Gastroesophageal sphincter (tissue), 4 donors: Measurements from ENCODE around the gene TNKS2. TPM values are rescaled to one million over a fixed set of nuclear protein-coding genes. Genes with fewer than 3 reads are reported as not detected.

Experiments
- ATAC-seq: fragments of 150-250 bp; one replicate; pipeline ENCODE4 v1.9.1; 2016; ENCODE audit warnings: mild to moderate bottlenecking, moderate library complexity
- H3K27ac ChIP-seq, 4 donors: fragments of 200-600 bp; sonication (generic) in 3 of 4; 1 replicate in 3 of 4; 2 replicates in 1 of 4; pipeline ENCODE4 v1.5.1; 2016 to 2019
- H3K27me3 ChIP-seq: fragments of 200-600 bp; sonication (generic); one replicate; pipeline ENCODE4 v1.5.1; 2019
- H3K36me3 ChIP-seq, 2 donors: fragments of 200-600 bp; sonication (generic); one replicate each; pipeline ENCODE4 v1.5.1; 2019; ENCODE audit warnings: control low read depth in 1 of 2
- H3K4me1 ChIP-seq, 3 donors: fragments of 200-600 bp; sonication (generic); 1 replicate in 2 of 3; 2 replicates in 1 of 3; pipeline ENCODE4 v1.5.1; 2016 to 2019; ENCODE audit warnings: control low read depth in 2 of 3
- H3K4me3 ChIP-seq, 2 donors: fragments of 200-600 bp; sonication (generic); one replicate each; pipeline ENCODE4 v1.5.1; 2019; ENCODE audit warnings: mild to moderate bottlenecking in 1 of 2, moderate library complexity in 1 of 2
- H3K9me3 ChIP-seq, 3 donors: fragments of 200-600 bp; sonication (generic); one replicate each; pipeline ENCODE4 v1.5.1; 2017 to 2019; ENCODE audit warnings: control low read depth in 2 of 3
- EP300 ChIP-seq: sonication (generic); formaldehyde crosslinking; IDR thresholded peaks from one replicate; pipeline ENCODE4 v1.6.1; 2017; ENCODE audit warnings: antibody characterized with exemption, mild to moderate bottlenecking
- POLR2A ChIP-seq, 2 donors: fragments of 450-650 bp; IDR thresholded peaks; one replicate each; pipeline ENCODE4 v1.6.1; 2017; ENCODE audit warnings: antibody characterized with exemption in 2 of 2, mild to moderate bottlenecking in 2 of 2, moderate library complexity in 1 of 2
- POLR2AphosphoS5 ChIP-seq: sonication (generic); formaldehyde crosslinking; IDR thresholded peaks from one replicate; pipeline ENCODE4 v1.6.1; 2017; ENCODE audit warnings: antibody characterized with exemption
- WGBS, 2 donors: methylation state at CpG; one replicate each; pipeline ENCODE4 v1.1.5; 2018; ENCODE audit warnings: low coverage in 1 of 2; 5-methylcytosine and 5-hydroxymethylcytosine counted together
- total RNA-seq, 4 donors: library from RNA; depleted of rRNA; stranded (reverse); fragments of >200 nt; gene quantifications; one replicate each; pipeline ENCODE4 v1.1.0, GENCODE V29; 2016
- TF ChIP-seq, protein P1 (sequence below), 4 experiments: fragments of 200-600 bp in 2 of 4; fragments of 450-650 bp in 2 of 4; sonication (generic) in 1 of 4; IDR thresholded peaks; one replicate each; pipeline ENCODE4 v1.5.1; 2017 to 2019; ENCODE audit warnings: antibody characterized with exemption in 4 of 4, mild to moderate bottlenecking in 2 of 4, moderate library complexity in 2 of 4

The TNKS2 gene
- total RNA-seq, 4 donors from 2014 or later: 40.6 to 49.7 (median 45.6) TPM

DNA sequence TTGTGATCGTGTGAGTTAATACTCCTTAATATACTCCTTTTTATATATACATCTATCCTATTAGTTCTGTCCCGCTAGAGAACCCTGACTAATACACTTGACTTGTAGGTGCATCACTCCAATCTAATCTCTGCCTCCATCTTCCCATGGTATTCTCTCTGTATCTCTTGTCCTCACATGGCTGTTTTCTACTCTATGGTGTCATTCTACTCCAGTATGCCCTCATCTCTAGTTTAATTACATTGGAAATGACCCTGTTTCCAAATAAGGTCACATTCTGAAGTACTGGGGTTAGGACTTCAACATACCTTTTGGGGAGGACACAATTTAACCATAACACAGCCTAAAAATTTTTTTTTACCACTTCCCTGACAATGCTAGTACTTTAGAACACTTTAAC is 25.8 kb upstream of the TNKS2 start:
- 79 to 86% methylated on average over 1 to 2 of the region's 2 CpGs for WGBS, 2 donors
- ATAC-seq: no peak
- Histone ChIP-seq H3K27ac (no peak overlapping the region), H3K4me1 (no peaks in the 10 kb centered on the region), H3K4me3 (no peak overlapping the region), H3K27me3 (peaks cover 12% of the 10 kb centered on the region), H3K9me3 (no peaks in the 10 kb centered on the region), H3K36me3 (no peaks in the 10 kb centered on the region)
- TF ChIP-seq, protein P1, sequence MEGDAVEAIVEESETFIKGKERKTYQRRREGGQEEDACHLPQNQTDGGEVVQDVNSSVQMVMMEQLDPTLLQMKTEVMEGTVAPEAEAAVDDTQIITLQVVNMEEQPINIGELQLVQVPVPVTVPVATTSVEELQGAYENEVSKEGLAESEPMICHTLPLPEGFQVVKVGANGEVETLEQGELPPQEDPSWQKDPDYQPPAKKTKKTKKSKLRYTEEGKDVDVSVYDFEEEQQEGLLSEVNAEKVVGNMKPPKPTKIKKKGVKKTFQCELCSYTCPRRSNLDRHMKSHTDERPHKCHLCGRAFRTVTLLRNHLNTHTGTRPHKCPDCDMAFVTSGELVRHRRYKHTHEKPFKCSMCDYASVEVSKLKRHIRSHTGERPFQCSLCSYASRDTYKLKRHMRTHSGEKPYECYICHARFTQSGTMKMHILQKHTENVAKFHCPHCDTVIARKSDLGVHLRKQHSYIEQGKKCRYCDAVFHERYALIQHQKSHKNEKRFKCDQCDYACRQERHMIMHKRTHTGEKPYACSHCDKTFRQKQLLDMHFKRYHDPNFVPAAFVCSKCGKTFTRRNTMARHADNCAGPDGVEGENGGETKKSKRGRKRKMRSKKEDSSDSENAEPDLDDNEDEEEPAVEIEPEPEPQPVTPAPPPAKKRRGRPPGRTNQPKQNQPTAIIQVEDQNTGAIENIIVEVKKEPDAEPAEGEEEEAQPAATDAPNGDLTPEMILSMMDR (IDR thresholded peaks at IDR 0.05): no peak

DNA sequence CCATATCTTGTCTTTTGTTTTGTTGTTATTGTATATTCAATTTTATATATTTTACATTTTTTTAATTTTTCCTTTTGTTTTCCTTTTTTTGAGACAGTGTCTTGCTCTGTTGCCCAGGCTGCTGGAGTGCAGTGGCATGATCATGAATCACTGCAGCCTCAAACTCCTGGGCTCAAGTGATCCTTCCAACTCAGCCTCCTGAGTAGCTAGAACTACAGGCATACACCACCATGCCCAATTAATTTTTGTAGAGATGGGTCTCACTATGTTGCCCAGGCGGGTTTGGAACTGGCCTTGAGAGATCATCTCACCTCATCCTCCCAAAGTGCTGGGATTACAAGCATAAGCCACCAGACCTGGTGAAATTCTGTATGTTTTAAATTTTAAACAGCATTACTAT is 25.4 kb upstream of the TNKS2 start:
- no peak for ATAC-seq
- no peaks in the 10 kb centered on the region for H3K9me3 ChIP-seq
- no peak overlapping the region for H3K4me3 ChIP-seq
- H3K36me3 ChIP-seq: no peaks in the 10 kb centered on the region
- no peak for TF ChIP-seq POLR2A (IDR thresholded peaks at IDR 0.05)
- TF ChIP-seq, protein P1 (IDR thresholded peaks at IDR 0.05): no peak
- TF ChIP-seq POLR2AphosphoS5: no peak
- TF ChIP-seq EP300: no peak
- H3K4me1 ChIP-seq: no peaks in the 10 kb centered on the region
- WGBS, 2 donors: 67% methylated on average over 1 of the region's 1 CpG; no CpG with 5 or more reads in 1 of the 2 donors
- peaks cover 12% of the 10 kb centered on the region for H3K27me3 ChIP-seq
- H3K27ac ChIP-seq: no peak overlapping the region

DNA sequence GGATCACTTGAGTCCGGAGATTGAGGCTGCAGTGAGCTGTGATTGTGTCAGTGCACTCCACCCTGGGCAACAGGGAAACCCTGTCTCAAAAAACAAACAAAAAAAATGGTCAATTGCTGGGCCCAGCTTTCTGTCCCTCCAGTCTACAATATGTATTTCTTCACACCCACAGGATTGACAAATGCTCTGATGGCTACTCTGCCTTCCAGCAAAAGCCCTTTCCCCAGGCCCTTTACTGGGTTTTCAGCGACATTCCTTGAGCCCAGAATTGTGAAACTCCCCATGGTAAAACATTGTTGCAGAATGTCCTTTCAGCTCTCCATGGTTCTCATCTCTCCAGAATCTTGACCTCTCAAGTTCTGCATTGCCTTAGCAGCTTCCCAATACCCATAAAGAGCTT is 23.7 kb upstream of the TNKS2 start:
- Histone ChIP-seq H3K27ac (no peak overlapping the region), H3K9me3 (no peaks in the 10 kb centered on the region), H3K36me3 (no peaks in the 10 kb centered on the region), H3K27me3 (peaks cover 16% of the 10 kb centered on the region), H3K4me1 (no peaks in the 10 kb centered on the region), H3K4me3 (no peak overlapping the region)
- no peak for ATAC-seq
- TF ChIP-seq POLR2AphosphoS5 (no peak), POLR2A (IDR thresholded peaks at IDR 0.05) (no peak)
- TF ChIP-seq, protein P1 (IDR thresholded peaks at IDR 0.05): no peak
- WGBS, 2 donors: 74 to 93% methylated on average over 2 of the region's 2 CpGs

DNA sequence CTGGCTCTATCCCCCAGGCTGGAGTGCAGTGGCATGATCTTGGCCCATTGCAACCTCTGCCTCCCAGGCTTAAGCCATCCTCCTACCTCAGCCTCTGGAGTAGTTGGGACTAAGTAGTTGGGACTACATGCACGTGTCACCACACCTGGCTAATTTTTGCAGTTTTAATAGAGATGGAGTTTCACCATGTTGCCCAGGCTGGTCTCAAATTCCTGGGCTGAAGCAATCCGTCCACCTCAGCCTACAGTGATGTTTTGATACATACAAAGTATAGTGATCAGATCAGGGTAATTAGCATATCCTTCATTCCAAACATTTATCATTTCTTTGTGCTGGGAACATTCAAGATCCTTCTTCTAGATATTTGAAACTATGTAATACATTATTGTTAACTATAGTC is 22.5 kb upstream of the TNKS2 start:
- no peak overlapping the region for H3K4me3 ChIP-seq
- 75 to 89% methylated on average over 2 of the region's 2 CpGs for WGBS, 2 donors
- H3K36me3 ChIP-seq: no peaks in the 10 kb centered on the region
- H3K4me1 ChIP-seq: no peaks in the 10 kb centered on the region
- H3K9me3 ChIP-seq: no peaks in the 10 kb centered on the region
- TF ChIP-seq, protein P1 (IDR thresholded peaks at IDR 0.05): no peak
- TF ChIP-seq POLR2AphosphoS5 (no peak), POLR2A (IDR thresholded peaks at IDR 0.05) (no peak), EP300 (no peak)
- H3K27me3 ChIP-seq: peaks cover 16% of the 10 kb centered on the region
- ATAC-seq: no peak
- H3K27ac ChIP-seq: no peak overlapping the region

DNA sequence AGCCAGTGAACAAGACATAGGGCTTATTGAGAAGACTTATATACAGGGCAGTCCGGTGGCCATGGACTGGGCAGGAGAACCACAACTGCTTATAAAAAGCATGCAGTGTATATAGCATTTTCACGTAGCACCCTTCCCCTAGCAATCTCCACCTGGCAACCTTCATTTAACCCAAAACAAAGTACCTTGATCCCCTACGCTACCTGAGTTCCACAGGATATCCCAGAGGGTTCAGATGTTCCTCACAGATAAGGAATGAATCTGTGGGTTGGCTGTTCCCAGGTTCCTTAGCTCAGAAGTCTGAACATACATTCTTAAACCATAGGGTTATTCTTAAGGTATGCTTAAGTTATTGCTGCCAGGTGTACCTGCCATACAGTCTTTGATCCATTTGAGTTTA is 22.0 kb upstream of the TNKS2 start:
- H3K4me1 ChIP-seq: no peaks in the 10 kb centered on the region
- no peak for ATAC-seq
- H3K27ac ChIP-seq: no peak overlapping the region
- WGBS, 2 donors: 80 to 89% methylated on average over 2 to 3 of the region's 3 CpGs
- H3K27me3 ChIP-seq: peaks cover 16% of the 10 kb centered on the region
- no peaks in the 10 kb centered on the region for H3K9me3 ChIP-seq
- TF ChIP-seq EP300 (no peak), POLR2A (IDR thresholded peaks at IDR 0.05) (no peak), POLR2AphosphoS5 (no peak)
- TF ChIP-seq, protein P1 (IDR thresholded peaks at IDR 0.05): no peak
- no peaks in the 10 kb centered on the region for H3K36me3 ChIP-seq
- H3K4me3 ChIP-seq: no peak overlapping the region
